Activated CD8-positive, alpha-beta memory T cell treated with anti-CD3 and anti-CD28 coated beads for 4 hours (primary cell): ENCODE measurements around the gene HLA-F.
A peak's percentile ranks its signal among the peaks of the same experiment; 100 is the strongest.

Experiments
- DNase-seq, 2 donors: peaks; one replicate each; pipeline ENCODE4 v3.0.0-alpha.2; 2020; ENCODE audit warnings: low read depth in 2 of 2

HLA-F gene

DNA sequence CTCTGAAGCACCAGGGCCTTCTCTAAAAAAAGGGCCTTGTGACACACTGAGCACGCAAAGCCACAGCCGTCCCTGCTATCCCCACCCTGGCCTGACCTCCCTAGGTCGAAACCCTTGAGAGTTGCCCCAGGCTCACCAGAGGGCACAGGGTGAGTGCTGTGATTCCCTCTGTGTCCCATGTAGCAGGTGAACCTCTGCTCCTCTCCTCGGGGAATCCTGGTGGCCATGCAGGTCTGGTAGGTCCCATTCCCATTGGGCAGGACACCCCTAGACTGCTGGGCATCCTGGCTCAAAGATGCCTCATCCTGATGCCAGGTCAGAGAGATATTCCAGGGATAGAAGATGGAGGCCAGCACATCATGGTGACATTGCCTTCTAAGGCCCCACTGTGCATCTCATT lies 20.9 kb downstream of the HLA-F start:
- no peak for DNase-seq

DNA sequence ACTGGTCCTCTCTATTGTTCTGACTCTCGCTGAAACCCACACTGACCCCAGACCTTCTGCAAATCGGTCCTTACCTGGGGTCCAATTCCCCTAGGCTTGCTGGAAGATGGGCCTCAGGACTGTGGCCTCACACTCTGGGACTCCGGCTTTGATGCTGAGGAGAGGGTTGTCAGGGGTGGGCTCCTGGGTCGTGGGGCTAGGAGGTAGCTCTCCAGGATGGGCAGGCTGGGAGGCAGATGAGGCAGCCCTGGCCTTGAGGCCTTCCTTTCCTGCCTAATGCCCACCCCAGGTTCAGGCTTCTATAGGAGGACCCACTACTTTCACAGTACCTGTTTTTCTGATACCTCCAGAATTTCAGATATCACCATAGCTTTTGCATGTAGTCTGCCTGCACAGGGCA lies 21.4 kb downstream of the HLA-F start:
- no peak for DNase-seq

- DNase-seq, result no peak
Measured at GRCh38 chr6:29745386-29745785, 22.2 kb downstream of the HLA-F start.

DNA sequence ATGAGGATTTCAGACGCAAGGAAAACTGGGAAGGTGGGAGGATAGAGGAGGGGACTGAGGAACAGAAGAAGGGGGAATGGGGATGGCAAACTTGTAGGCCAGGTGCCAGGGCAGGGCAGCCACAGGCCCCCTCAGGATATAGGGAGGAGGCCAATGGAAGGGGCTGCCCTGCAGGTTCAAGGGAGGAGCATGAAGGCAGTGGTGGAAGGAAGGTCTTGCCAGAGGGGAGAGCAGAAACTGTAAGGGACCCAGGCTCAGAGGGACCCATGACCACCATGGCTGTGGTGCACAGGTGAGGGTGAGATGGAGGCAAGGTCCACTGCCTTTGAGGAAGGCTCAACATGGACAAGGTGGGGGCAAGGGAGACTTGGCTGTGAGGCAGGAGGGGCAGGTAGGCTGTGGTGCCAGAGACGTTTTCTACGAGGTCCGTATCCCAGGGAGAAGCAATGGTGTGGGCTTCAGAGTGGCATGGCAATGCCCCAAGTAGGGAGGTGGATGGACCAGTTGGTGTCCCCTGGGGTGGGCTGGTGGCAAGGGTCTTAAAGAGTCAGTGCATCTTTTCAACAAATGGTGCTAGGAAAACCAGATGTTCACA lies 22.7 kb downstream of the HLA-F start:
- no peak for DNase-seq

GRCh38 chr6:29746846-29747687 lies 23.8 kb downstream of the HLA-F start:
- no peak for DNase-seq

- no peak for DNase-seq
Measured at GRCh38 chr6:29747688-29748250, 24.5 kb downstream of the HLA-F start.

- peak; percentile 60 to 66 for DNase-seq
Measured at GRCh38 chr6:29748391-29749307, 25.4 kb downstream of the HLA-F start.

GRCh38 chr6:29749308-29749662 lies 26.1 kb downstream of the HLA-F start:
- DNase-seq, result no peak

DNA sequence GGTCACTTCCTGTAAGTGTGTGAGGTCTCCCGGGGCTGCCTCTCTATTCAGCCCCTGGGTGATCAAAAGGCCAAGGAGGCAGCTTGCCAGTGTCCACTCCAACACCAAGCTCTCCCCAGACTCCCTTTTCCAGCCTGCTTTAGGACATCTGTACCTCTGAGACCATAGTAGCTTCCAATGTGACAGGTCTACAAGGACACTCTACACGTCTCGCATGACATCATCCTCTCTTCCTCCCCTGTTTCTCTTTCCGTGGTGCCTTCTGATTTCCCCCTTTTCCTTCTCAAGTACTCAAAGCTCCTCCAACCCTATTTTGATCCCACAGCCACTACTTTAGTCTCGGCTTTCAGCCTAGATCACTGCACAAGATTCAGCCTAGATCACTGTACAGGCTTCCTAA lies 26.4 kb downstream of the HLA-F start:
- DNase-seq, result no peak

DNA sequence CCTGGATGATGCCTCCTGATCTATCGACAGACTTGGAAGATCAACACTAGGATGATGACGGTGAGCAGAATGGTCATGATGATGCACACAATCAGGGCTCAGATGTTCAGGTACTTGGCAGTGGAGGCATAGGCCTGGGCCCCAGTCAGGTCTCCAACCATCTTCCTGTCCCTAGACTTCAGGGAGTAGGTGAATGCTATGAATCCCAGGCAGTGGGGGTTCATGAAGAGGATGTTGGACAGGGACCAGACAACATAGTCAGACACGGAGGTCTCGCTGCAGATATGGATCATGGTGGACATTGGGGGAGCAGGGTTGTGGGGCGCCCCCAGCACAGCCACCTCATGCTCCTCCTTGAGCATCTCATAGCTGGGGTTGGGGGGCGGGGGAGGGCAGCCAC lies 27.5 kb downstream of the HLA-F start:
- DNase-seq, result no peak

GRCh38 chr6:29751480-29751879 lies 28.2 kb downstream of the HLA-F start:
- DNase-seq, result no peak

DNA sequence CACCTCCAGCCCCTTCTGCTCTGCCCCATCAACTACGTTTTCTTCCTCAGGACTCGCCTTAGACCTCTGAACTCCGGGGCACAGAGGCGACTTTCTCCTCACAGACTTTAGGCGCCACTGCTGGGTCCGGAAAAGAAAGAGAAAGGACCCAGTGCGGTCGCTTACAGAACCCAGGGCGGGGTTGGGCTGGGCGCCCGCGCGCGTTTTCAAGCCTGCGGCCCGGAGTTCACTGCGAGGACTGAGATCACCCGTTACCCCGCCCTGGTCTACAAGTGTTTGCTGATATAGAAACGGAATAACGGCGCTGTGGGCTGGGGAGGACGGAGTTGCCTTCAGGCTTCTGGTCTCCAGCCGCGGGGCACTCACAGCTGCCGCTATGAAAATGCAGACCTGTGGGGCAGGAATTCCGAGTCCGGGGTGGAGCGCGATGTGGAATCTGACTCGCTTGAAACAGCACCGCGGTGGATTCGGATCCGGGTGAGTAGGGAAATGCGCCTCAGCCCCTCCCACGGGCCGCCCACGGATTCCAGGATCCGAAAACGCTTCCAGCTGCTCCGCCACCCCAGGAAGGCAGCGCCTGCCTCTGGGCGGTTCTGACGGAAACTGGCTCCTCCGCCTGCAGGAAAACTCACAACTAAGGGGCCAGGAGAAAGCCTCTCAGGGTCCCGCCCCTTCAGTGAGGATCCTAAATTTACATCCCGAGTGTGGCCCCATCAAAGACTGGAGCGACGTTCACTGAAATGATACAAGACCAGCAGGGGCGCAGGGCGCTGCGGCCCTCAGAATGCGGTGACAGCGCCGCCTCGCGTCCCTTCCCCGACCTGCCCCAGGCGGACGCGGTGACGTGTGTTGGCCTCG lies 29.4 kb downstream of the HLA-F start:
- DNase-seq, result peak; percentile 60 to 64

GRCh38 chr6:29753309-29753644 lies 30.0 kb downstream of the HLA-F start:
- DNase-seq, result no peak

- DNase-seq, result no peak
Measured at GRCh38 chr6:29755295-29755871, 32.1 kb downstream of the HLA-F start.

DNA sequence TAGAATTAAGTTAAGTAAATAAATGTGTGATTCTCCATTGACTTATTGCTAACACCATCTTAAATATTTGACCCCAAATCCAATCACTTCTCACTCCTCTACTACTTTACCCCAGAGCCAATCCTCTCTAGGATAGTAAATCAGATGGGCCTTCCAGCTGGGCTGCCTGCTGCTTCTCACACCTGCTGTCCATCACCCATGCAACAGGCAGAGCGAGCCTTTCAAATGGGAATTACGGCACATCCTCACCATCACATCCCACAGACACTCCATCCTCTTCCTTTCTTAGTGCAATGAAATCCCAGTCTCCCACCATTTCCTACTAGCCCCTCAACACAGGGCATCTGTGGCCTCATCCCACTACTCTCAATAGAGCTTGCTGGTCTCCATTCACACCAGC lies 34.0 kb downstream of the HLA-F start:
- DNase-seq, result no peak

DNA sequence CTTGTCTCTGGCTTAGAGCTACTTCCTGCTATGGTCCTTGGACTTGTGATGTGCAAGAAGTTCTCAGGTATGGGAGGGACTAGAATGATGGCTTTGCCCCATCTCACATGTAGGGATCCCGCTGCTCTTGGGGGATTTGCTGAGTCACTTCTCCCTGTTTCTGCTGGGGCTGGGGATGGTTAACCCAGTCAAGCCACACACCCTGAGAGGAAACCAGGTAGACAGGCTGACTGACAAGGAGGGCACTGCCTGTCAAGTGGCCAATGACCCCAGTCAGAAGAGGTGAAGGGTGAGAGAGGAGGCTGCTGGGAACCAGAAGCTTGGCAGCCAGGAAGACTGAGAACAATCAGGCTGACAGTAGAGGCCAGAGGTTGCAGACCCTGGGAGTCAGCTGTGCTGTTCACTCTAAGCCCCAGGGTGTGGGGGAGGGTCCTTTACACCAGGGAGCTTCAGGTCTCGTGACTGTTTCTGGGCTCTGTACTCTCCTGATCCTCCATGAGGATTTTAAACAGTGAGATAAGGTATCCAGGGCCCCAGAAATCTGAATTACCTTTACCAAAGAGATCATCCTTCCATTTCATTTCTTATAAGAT lies 34.6 kb downstream of the HLA-F start:
- no peak for DNase-seq

DNA sequence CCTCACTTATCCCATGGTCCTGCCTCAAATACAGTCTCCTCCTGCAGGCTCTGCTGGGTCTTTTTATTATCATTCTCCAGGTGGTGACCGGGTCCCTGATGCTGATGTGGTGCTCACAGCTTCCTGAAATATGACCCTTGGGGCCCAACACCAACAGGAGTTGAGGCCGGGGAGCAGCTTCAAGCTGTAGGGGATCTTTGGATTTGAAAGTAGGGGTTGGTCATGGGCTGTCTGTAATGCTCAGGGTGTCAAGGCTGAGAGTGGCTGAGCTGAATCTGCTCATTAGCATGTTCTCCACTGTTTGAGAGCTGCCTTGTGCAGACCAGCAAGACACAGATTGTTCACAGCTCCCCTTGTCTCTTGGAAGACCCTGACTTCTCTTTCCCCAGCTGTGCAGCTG lies 35.5 kb downstream of the HLA-F start:
- no peak for DNase-seq

DNA sequence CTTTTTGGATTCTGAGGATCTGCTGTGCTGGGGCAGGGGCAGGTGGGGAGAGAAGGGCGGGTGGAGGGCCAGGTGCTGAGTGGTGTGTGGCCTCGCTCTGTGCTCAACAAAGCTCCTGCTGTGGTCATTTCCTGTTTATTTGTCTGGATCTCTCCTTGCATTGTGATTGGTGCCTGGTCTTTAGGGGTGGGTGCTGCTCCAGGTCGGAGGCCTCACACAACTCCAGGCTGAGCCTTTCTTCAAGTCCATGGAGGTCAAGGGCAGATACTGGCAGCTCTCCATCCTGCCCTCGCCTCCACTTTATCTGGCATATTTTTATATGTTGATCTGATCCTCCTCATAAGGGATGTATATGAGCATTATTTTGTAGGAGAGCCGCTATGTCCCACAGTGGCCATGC lies 36.2 kb downstream of the HLA-F start:
- DNase-seq, result no peak

GRCh38 chr6:29760328-29760727 lies 37.1 kb downstream of the HLA-F start:
- DNase-seq, result no peak

- no peak for DNase-seq
Measured at GRCh38 chr6:29762051-29762450, 38.8 kb downstream of the HLA-F start.

DNA sequence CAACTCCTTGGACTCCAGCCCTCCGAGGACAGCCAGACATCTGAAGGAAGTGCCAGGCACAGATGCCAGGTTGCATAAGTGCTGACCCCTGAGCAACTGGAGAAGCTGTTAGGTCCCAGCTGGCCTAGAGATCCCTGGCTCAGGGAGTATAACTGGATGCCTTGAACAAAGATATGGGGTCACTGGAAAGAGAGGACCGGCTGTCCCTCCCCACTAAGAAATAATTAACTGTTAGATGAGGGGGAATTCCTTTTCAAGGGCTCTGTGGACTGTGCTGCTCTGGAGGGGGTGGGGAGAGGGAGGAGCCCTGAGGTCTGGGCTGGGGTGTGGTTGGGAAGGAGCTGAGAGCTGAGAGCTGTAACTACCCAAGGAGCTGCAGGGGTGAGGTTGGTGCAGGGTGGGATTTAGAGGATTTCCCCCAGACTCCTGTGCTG lies 39.6 kb downstream of the HLA-F start:
- DNase-seq, result no peak
